Transverse colon (tissue), 4 donors: ENCODE measurements around the gene ORM2. TPM values are rescaled to one million over a fixed set of nuclear protein-coding genes. Genes with fewer than 3 reads are reported as not detected.
"Not testable (repeated sequence)": the region's sequence is repeated elsewhere in the genome, so short reads cannot be mapped to it uniquely, and the experiment has no call there.

ENCODE experiments used
- DNase-seq: peaks from one replicate; pipeline ENCODE4 v3.0.0-alpha.2; 2019
- H3K27ac ChIP-seq, 4 donors: fragments of 200-600 bp; sonication (generic); 2 replicates each; pipeline ENCODE4 v1.5.1; 2016 to 2018; ENCODE audit warnings: inconsistent platforms in 4 of 4
- H3K27me3 ChIP-seq: fragments of 200-600 bp; sonication (generic); 2 replicates; pipeline ENCODE4 v1.5.1; 2017; ENCODE audit warnings: inconsistent platforms
- H3K36me3 ChIP-seq, 4 donors: fragments of 200-600 bp; sonication (generic); 2 replicates each; pipeline ENCODE4 v1.5.1; 2017 to 2019; ENCODE audit warnings: inconsistent platforms in 4 of 4
- H3K4me1 ChIP-seq, 4 donors: fragments of 200-600 bp; sonication (generic); 2 replicates each; pipeline ENCODE4 v1.5.1; 2017 to 2020; ENCODE audit warnings: inconsistent platforms in 4 of 4
- H3K4me3 ChIP-seq, 4 donors: fragments of 200-600 bp; sonication (generic); 1 replicate in 1 of 4; 2 replicates in 3 of 4; pipeline versions ENCODE4 v1.5.1 to v1.6.1; 2017 to 2019; ENCODE audit warnings: inconsistent platforms in 4 of 4
- H3K9me3 ChIP-seq, 2 donors: fragments of 200-600 bp; sonication (generic); 2 replicates each; pipeline ENCODE4 v1.5.1; 2017 to 2019; ENCODE audit warnings: inconsistent platforms in 2 of 2
- CTCF ChIP-seq, 5 experiments: fragments of 200-600 bp in 3 of 5; fragments of 450-650 bp in 2 of 5; sonication (generic) in 3 of 5; IDR thresholded peaks; 1 replicate in 2 of 5; 2 replicates in 3 of 5; pipeline ENCODE4 v1.5.1; 2016 to 2017; ENCODE audit warnings: antibody characterized with exemption in 5 of 5, inconsistent platforms in 3 of 5, mild to moderate bottlenecking in 2 of 5, moderate library complexity in 1 of 5
- EP300 ChIP-seq: sonication (generic); formaldehyde crosslinking; IDR thresholded peaks from one replicate; pipeline ENCODE4 v1.6.1; 2017; ENCODE audit warnings: antibody characterized with exemption, low read depth
- POLR2A ChIP-seq: fragments of 450-650 bp; IDR thresholded peaks from one replicate; pipeline ENCODE4 v1.6.1; 2016; ENCODE audit warnings: antibody characterized with exemption, mild to moderate bottlenecking, moderate library complexity
- POLR2AphosphoS5 ChIP-seq, 3 donors: sonication (generic); formaldehyde crosslinking; IDR thresholded peaks; one replicate each; pipeline ENCODE4 v1.6.1; 2016; ENCODE audit warnings: antibody characterized with exemption in 3 of 3
- WGBS, 2 donors: methylation state at CpG; one replicate each; pipeline ENCODE4 v1.1.5; 2018; ENCODE audit warnings: low coverage in 1 of 2; 5-methylcytosine and 5-hydroxymethylcytosine counted together
- in situ Hi-C, 4 donors: fragments of 200-750 bp; cut with MboI; loops; one replicate each; pipeline versions ENCODE4 v1.15.0 to v1.15.1; 2017; ENCODE audit warnings: low sequenced_read_pairs in 3 of 4, low pct_ligation_motif_present in 1 of 4, low pct_unique_long_range_greater_than_20kb in 1 of 4
- intact Hi-C: fragments of 100-400 bp; cut with DNase I; formaldehyde crosslinking; loops from one replicate; pipeline ENCODE4 v1.15.1; 2023; ENCODE audit warnings: low total_unique reads
- total RNA-seq, 4 donors: library from RNA; depleted of rRNA; stranded (reverse); fragments of >200 nt; gene quantifications; one replicate each; pipeline ENCODE4 v1.1.0, GENCODE V29; 2016

Gene ORM2
- total RNA-seq, 4 donors from 2014 or later, result not detected

- DNase-seq, H3K27me3 ChIP-seq, H3K27ac ChIP-seq, intact Hi-C loops, H3K4me1 ChIP-seq, H3K9me3 ChIP-seq, H3K36me3 ChIP-seq, in situ Hi-C loops, H3K4me3 ChIP-seq: not testable (repeated sequence)
- 66 to 74% methylated on average over 4 to 6 of the region's 6 CpGs for WGBS, 2 donors
Measured at GRCh38 chr9:114323849-114324248, 5.8 kb upstream of the ORM2 start.

GRCh38 chr9:114324492-114324891 is 5.2 kb upstream of the ORM2 start:
- intact Hi-C loops (no loop called here), in situ Hi-C loops (no loop called here)
- Histone ChIP-seq H3K9me3 (no peaks in the 10 kb centered on the region), H3K4me3 (no peak overlapping the region), H3K27ac (no peak overlapping the region), H3K36me3 (no peaks in the 10 kb centered on the region), H3K27me3 (no peaks in the 10 kb centered on the region), H3K4me1 (no peaks in the 10 kb centered on the region)
- DNase-seq, result no peak
- WGBS, 2 donors, result 93% methylated on average over 7 of the region's 8 CpGs; no CpG with 5 or more reads in 1 of the 2 donors
- TF ChIP-seq CTCF (IDR thresholded peaks at IDR 0.05) (no peak), EP300 (no peak), POLR2A (no peak), POLR2AphosphoS5 (IDR thresholded peaks at IDR 0.05) (no peak)

- H3K27ac ChIP-seq, H3K9me3 ChIP-seq, H3K36me3 ChIP-seq, H3K4me3 ChIP-seq, in situ Hi-C loops, H3K4me1 ChIP-seq, intact Hi-C loops, DNase-seq, H3K27me3 ChIP-seq: not testable (repeated sequence)
- WGBS, 2 donors, result 83% methylated on average over 9 of the region's 9 CpGs; no CpG with 5 or more reads in 1 of the 2 donors
Measured at GRCh38 chr9:114324965-114325364, 4.7 kb upstream of the ORM2 start.

- 90% methylated on average over 3 of the region's 3 CpGs; no CpG with 5 or more reads in 1 of the 2 donors for WGBS, 2 donors
- H3K27ac ChIP-seq, intact Hi-C loops, H3K36me3 ChIP-seq, H3K4me3 ChIP-seq, in situ Hi-C loops, H3K4me1 ChIP-seq, DNase-seq, H3K9me3 ChIP-seq, H3K27me3 ChIP-seq: not testable (repeated sequence)
Measured at GRCh38 chr9:114325684-114326254, 3.9 kb upstream of the ORM2 start.

GRCh38 chr9:114327749-114328148 is 1.9 kb upstream of the ORM2 start:
- TF ChIP-seq EP300 (no peak), POLR2A (no peak), CTCF (IDR thresholded peaks at IDR 0.05) (no peak)
- WGBS, 2 donors, result 93% methylated on average over 8 of the region's 8 CpGs; no CpG with 5 or more reads in 1 of the 2 donors
- no peaks in the 10 kb centered on the region for H3K36me3 ChIP-seq
- H3K9me3 ChIP-seq, result no peaks in the 10 kb centered on the region
- no peaks in the 10 kb centered on the region for H3K4me1 ChIP-seq
- H3K4me3 ChIP-seq, result no peak overlapping the region
- intact Hi-C loops, result no loop called here
- H3K27me3 ChIP-seq, result no peaks in the 10 kb centered on the region
- in situ Hi-C loops, result no loop called here
- H3K27ac ChIP-seq, result no peak overlapping the region
- DNase-seq, result no peak

- H3K27ac ChIP-seq, H3K9me3 ChIP-seq, H3K4me3 ChIP-seq, H3K4me1 ChIP-seq, in situ Hi-C loops, H3K27me3 ChIP-seq, intact Hi-C loops, DNase-seq, H3K36me3 ChIP-seq: not testable (repeated sequence)
- WGBS, 2 donors, result 33 to 79% methylated on average over 2 to 10 of the region's 10 CpGs
Measured at GRCh38 chr9:114328357-114328820, 1.3 kb upstream of the ORM2 start.

GRCh38 chr9:114328937-114329624 is 588 bp upstream of the ORM2 start:
- H3K9me3 ChIP-seq, H3K27me3 ChIP-seq, intact Hi-C loops, H3K27ac ChIP-seq, in situ Hi-C loops, H3K4me1 ChIP-seq, H3K36me3 ChIP-seq, H3K4me3 ChIP-seq, DNase-seq: not testable (repeated sequence)
- 81 to 82% methylated on average over 4 to 10 of the region's 12 CpGs for WGBS, 2 donors
